ENCODE measurements around the gene COPE. TPM values are rescaled to one million over a fixed set of nuclear protein-coding genes. Genes with fewer than 3 reads are reported as not detected.

COPE gene
- total RNA-seq, 1 donor from 2014 or later, result 177 TPM

GRCh38 chr19:18893587-18894253, 25.5 kb downstream of the COPE start:
- Mint-ChIP-seq H3K4me1 (ENCODE audit: low read depth, unreplicated experiment) (peaks cover 3% of the 10 kb centered on the region), H3K4me3 (ENCODE audit: unreplicated experiment) (peak overlapping the region; percentile 46), H3K36me3 (ENCODE audit: unreplicated experiment) (no peaks in the 10 kb centered on the region), H3K9me3 (ENCODE audit: unreplicated experiment) (peaks cover 3% of the 10 kb centered on the region), H3K27ac (ENCODE audit: unreplicated experiment) (no peak overlapping the region), H3K27me3 (ENCODE audit: unreplicated experiment) (peaks cover 11% of the 10 kb centered on the region)
- no peak for TF ChIP-seq CTCF (IDR thresholded peaks at IDR 0.05; ENCODE audit: partially characterized antibody, unreplicated experiment)
- no peak for DNase-seq

- Mint-ChIP-seq H3K27ac (ENCODE audit: unreplicated experiment) (no peak overlapping the region), H3K4me1 (ENCODE audit: low read depth, unreplicated experiment) (peaks cover 3% of the 10 kb centered on the region), H3K36me3 (ENCODE audit: unreplicated experiment) (peaks cover 6% of the 10 kb centered on the region), H3K9me3 (ENCODE audit: unreplicated experiment) (peaks cover 1% of the 10 kb centered on the region), H3K4me3 (ENCODE audit: unreplicated experiment) (no peak overlapping the region), H3K27me3 (ENCODE audit: unreplicated experiment) (peaks cover 2% of the 10 kb centered on the region)
- no peak for DNase-seq
- TF ChIP-seq CTCF (IDR thresholded peaks at IDR 0.05; ENCODE audit: partially characterized antibody, unreplicated experiment), result no peak
Measured at GRCh38 chr19:18889949-18890745, 29.0 kb downstream of the COPE start.

- Mint-ChIP-seq H3K4me3 (ENCODE audit: unreplicated experiment) (no peak overlapping the region), H3K27ac (ENCODE audit: unreplicated experiment) (no peak overlapping the region), H3K36me3 (ENCODE audit: unreplicated experiment) (peaks cover 6% of the 10 kb centered on the region), H3K9me3 (ENCODE audit: unreplicated experiment) (no peaks in the 10 kb centered on the region), H3K4me1 (ENCODE audit: low read depth, unreplicated experiment) (no peaks in the 10 kb centered on the region), H3K27me3 (ENCODE audit: unreplicated experiment) (peaks cover 2% of the 10 kb centered on the region)
- DNase-seq, result no peak
- TF ChIP-seq CTCF (IDR thresholded peaks at IDR 0.05; ENCODE audit: partially characterized antibody, unreplicated experiment), result no peak
Measured at GRCh38 chr19:18886972-18887371, 32.2 kb downstream of the COPE start.

- H3K9me3 Mint-ChIP-seq (ENCODE audit: unreplicated experiment), result peaks cover 1% of the 10 kb centered on the region
- TF ChIP-seq CTCF (IDR thresholded peaks at IDR 0.05; ENCODE audit: partially characterized antibody, unreplicated experiment), result no peak
- no peak for DNase-seq
- H3K36me3 Mint-ChIP-seq (ENCODE audit: unreplicated experiment), result peaks cover 6% of the 10 kb centered on the region
- H3K4me1 Mint-ChIP-seq (ENCODE audit: low read depth, unreplicated experiment), result no peaks in the 10 kb centered on the region
- H3K27me3 Mint-ChIP-seq (ENCODE audit: unreplicated experiment), result no peaks in the 10 kb centered on the region
- no peak overlapping the region for H3K4me3 Mint-ChIP-seq (ENCODE audit: unreplicated experiment)
- no peak overlapping the region for H3K27ac Mint-ChIP-seq (ENCODE audit: unreplicated experiment)
Measured at GRCh38 chr19:18883526-18884304, 35.5 kb downstream of the COPE start.
